Esophagus muscularis mucosa (tissue), 4 donors: ENCODE data around the gene CENPC. TPM values are rescaled to one million over a fixed set of nuclear protein-coding genes. Genes with fewer than 3 reads are reported as not detected.
"Not testable (repeated sequence)": the region's sequence is repeated elsewhere in the genome, so short reads cannot be mapped to it uniquely, and the experiment has no call there.

Experiments
- DNase-seq: peaks from one replicate; pipeline ENCODE4 v3.0.0-alpha.2; 2017; ENCODE audit errors: extremely low spot score
- H3K27ac ChIP-seq, 4 donors: fragments of 200-600 bp; sonication (generic); replicated peaks in 1 of 4; 1 replicate in 3 of 4; 2 replicates in 1 of 4; pipeline ENCODE4 v1.5.1; 2016 to 2019; ENCODE audit warnings: mild to moderate bottlenecking in 1 of 4
- H3K27me3 ChIP-seq, 4 donors: fragments of 200-600 bp; sonication (generic); one replicate each; pipeline versions ENCODE4 v1.5.1 to v1.6.0; 2016 to 2019
- H3K36me3 ChIP-seq, 4 donors: fragments of 200-600 bp; sonication (generic); one replicate each; pipeline ENCODE4 v1.5.1; 2016 to 2019
- H3K4me1 ChIP-seq, 4 donors: fragments of 200-600 bp; sonication (generic); one replicate each; pipeline ENCODE4 v1.5.1; 2016 to 2019
- H3K4me3 ChIP-seq, 4 donors: fragments of 200-600 bp; sonication (generic); 1 replicate in 2 of 4; 2 replicates in 2 of 4; pipeline ENCODE4 v1.5.1; 2016 to 2019; ENCODE audit warnings: mild to moderate bottlenecking in 4 of 4, moderate library complexity in 1 of 4
- H3K9me3 ChIP-seq, 4 donors: fragments of 200-600 bp; sonication (generic); 1 replicate in 3 of 4; 2 replicates in 1 of 4; pipeline ENCODE4 v1.5.1; 2016 to 2019
- EP300 ChIP-seq: sonication (generic); formaldehyde crosslinking; IDR thresholded peaks from one replicate; pipeline ENCODE4 v1.6.1; 2017; ENCODE audit warnings: antibody characterized with exemption
- POLR2A ChIP-seq: fragments of 450-650 bp; IDR thresholded peaks from one replicate; pipeline ENCODE4 v1.6.1; 2017; ENCODE audit warnings: antibody characterized with exemption, moderate library complexity, mild to moderate bottlenecking, low read depth
- POLR2AphosphoS5 ChIP-seq, 2 donors: sonication (generic); formaldehyde crosslinking; IDR thresholded peaks; one replicate each; pipeline ENCODE4 v1.6.1; 2017; ENCODE audit warnings: antibody characterized with exemption in 2 of 2
- WGBS: methylation state at CpG from one replicate; pipeline ENCODE4 v1.1.5; 2018; 5-methylcytosine and 5-hydroxymethylcytosine counted together
- intact Hi-C: fragments of 100-400 bp; cut with DNase I; formaldehyde crosslinking; loops from one replicate; pipeline ENCODE4 v1.15.1; 2023
- total RNA-seq, 4 donors: library from RNA; depleted of rRNA; stranded (reverse); fragments of >200 nt; gene quantifications; one replicate each; pipeline versions ENCODE4 v1.1.0 to v1.2.1, GENCODE V29; 2016
- TF ChIP-seq, protein P1 (sequence below), 3 experiments: fragments of 200-600 bp in 2 of 3; fragments of 450-650 bp in 1 of 3; sonication (generic) in 2 of 3; IDR thresholded peaks; one replicate each; pipeline ENCODE4 v1.5.1; 2017 to 2019; ENCODE audit warnings: antibody characterized with exemption in 3 of 3, mild to moderate bottlenecking in 2 of 3, moderate library complexity in 1 of 3

Gene CENPC
- total RNA-seq, 4 donors from 2014 or later = 14.5 to 26.2 (median 15.3) TPM

DNA sequence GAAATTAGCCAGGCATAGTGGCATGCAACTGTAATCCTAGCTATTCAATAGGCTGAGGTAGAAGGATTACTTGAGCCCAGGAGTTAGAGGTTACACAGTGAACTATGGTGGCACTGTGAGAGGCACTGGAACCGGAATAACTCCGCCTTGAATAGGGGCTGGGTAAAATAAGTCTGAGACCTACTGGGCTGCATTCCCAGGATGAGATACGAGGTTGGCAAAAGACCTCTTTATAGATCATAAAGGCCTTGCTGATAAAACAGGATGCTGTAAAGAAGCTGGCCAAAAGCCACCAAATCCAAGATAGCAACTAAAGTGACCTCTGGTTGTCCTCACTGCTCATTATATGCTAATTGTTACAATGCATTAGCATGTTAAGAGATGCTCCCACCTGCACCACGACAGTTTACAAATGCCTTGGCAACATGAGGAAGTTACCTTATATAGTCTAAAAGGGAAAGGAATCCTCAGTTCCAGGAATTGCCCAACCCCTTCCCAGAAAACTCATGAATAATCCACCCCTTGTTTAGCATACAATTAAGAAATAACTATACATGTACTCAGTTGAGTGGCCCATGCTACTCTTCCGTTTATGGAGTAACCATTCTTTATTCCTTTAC, 88.6 kb downstream of the CENPC start:
- peaks cover 0 to 41% (median 4%) of the 10 kb centered on the region in 4 donors for H3K36me3 ChIP-seq
- WGBS = 73% methylated on average over 5 of the region's 5 CpGs
- no peaks in the 10 kb centered on the region for H3K27me3 ChIP-seq
- TF ChIP-seq POLR2AphosphoS5 (IDR thresholded peaks at IDR 0.05) = no peak
- TF ChIP-seq, protein P1, sequence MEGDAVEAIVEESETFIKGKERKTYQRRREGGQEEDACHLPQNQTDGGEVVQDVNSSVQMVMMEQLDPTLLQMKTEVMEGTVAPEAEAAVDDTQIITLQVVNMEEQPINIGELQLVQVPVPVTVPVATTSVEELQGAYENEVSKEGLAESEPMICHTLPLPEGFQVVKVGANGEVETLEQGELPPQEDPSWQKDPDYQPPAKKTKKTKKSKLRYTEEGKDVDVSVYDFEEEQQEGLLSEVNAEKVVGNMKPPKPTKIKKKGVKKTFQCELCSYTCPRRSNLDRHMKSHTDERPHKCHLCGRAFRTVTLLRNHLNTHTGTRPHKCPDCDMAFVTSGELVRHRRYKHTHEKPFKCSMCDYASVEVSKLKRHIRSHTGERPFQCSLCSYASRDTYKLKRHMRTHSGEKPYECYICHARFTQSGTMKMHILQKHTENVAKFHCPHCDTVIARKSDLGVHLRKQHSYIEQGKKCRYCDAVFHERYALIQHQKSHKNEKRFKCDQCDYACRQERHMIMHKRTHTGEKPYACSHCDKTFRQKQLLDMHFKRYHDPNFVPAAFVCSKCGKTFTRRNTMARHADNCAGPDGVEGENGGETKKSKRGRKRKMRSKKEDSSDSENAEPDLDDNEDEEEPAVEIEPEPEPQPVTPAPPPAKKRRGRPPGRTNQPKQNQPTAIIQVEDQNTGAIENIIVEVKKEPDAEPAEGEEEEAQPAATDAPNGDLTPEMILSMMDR (IDR thresholded peaks at IDR 0.05) = no peak
- TF ChIP-seq POLR2A = no peak
- TF ChIP-seq EP300 = no peak
- H3K9me3 ChIP-seq = no peaks in the 10 kb centered on the region
- DNase-seq = no peak
- no peak overlapping the region for H3K4me3 ChIP-seq
- intact Hi-C loops = no loop called here
- no peaks in the 10 kb centered on the region for H3K4me1 ChIP-seq
- no peak overlapping the region for H3K27ac ChIP-seq

DNA sequence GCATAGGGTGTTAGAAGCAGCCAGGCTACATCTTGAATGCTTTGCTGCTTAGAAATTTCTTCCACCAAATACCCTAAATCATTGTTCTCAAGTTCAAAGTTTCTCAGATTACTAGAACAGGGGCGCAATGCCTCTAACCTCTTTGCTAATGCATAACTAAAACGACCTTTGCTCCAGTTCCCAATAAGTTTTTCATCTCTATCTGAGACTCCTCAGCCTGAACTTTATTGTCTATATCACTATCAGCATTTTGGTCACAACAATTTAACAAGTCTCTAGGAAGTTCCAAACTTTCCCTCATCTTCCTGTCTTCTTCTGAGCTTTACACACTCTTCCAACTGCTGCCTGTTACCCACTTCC, 92.5 kb downstream of the CENPC start:
- H3K36me3 ChIP-seq = peaks cover 0 to 47% (median 6%) of the 10 kb centered on the region in 4 donors
- H3K27me3 ChIP-seq, H3K27ac ChIP-seq, DNase-seq, H3K4me1 ChIP-seq, H3K9me3 ChIP-seq, intact Hi-C loops, H3K4me3 ChIP-seq: not testable (repeated sequence)
- WGBS = 94% methylated on average over 2 of the region's 2 CpGs

DNA sequence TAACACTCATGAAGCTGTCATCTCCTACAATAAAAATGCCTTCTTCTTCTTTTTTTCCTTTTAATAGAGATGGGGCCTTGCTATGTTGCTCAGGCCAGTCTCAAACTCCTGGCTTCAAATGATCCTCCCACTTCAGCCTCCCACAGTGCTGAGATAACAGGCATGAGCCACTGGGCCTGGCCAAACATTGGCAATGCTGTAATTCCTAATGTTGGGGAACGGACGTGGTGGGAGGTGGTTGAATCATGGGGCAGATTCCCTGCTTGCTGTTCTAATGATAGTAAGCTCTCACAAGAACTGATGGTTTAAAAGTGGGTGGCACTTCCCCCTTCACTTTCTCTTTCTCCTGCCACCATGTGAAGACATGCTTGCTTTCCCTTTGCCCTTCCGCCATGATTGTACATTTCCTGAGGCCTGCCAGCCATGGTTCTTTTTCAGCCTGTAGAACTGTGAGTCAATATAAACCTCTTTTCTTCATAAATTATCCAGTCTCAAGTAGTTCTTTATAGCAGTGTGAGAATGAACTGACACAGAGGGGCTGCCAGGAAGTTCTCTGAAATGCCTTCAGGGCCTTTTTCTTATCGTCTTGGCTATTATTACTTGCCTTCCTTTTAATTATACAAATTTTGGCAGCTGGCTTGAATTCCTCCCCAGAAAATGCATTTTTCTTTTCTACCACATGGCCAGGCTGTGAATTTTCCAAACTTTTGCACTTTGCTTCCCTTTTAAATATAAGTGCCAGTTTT, 93.0 kb downstream of the CENPC start:
- WGBS = 82% methylated on average over 4 of the region's 4 CpGs
- Histone ChIP-seq H3K4me3 (no peak overlapping the region), H3K27me3 (no peaks in the 10 kb centered on the region), H3K27ac (no peak overlapping the region), H3K4me1 (no peaks in the 10 kb centered on the region), H3K9me3 (no peaks in the 10 kb centered on the region), H3K36me3 (peaks cover 0 to 43% (median 5%) of the 10 kb centered on the region in 4 donors)
- no peak for DNase-seq
- intact Hi-C loops = no loop called here
- TF ChIP-seq POLR2A = no peak

DNA sequence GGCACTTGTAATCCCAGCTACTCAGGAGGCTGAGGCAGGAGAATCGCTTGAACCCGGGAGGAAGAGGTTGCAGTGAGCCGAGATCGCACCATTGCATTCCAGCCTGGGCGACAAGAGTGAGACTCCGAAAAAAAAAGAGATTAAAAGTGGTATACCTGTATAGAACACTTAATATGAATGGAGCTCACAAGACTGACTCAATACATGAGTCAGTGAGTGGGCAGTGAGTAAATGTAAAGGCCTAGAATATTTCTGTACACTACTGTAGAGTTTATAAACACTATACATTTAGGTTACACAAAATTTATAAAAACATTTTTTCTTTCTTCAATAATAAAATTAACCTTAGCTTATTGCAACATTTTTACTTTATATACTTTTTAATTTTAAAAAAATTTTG, 93.8 kb downstream of the CENPC start:
- Histone ChIP-seq H3K4me1 (no peaks in the 10 kb centered on the region), H3K27me3 (no peaks in the 10 kb centered on the region), H3K9me3 (no peaks in the 10 kb centered on the region), H3K27ac (no peak overlapping the region), H3K36me3 (peaks cover 0 to 43% (median 5%) of the 10 kb centered on the region in 4 donors), H3K4me3 (no peak overlapping the region)
- DNase-seq = no peak
- TF ChIP-seq EP300 (no peak), POLR2AphosphoS5 (IDR thresholded peaks at IDR 0.05) (no peak)
- 98% methylated on average over 6 of the region's 6 CpGs for WGBS
- intact Hi-C loops = no loop called here

DNA sequence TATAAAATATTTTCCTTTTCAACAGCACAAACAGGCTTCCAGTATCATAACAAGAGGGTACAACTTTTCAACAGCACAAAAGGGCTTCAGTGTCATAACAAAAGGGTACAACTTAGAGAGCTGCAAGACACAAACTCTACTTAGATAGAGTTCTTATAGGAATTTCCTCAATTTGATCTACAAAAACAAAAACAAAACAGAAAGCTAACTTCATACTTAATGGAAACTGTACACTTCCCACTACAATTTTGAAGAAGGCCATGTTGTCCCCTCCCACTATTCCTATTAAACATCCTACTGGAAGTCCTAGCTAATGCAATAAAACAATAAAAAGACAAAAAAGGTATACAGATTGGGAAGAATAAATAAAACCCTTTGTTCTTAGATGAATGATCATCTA, 96.7 kb downstream of the CENPC start:
- H3K27me3 ChIP-seq = no peaks in the 10 kb centered on the region
- H3K4me1 ChIP-seq = no peaks in the 10 kb centered on the region
- DNase-seq = no peak
- peaks cover 0 to 29% (median 5%) of the 10 kb centered on the region in 4 donors for H3K36me3 ChIP-seq
- H3K27ac ChIP-seq = no peak overlapping the region
- intact Hi-C loops = no loop called here
- H3K4me3 ChIP-seq = no peak overlapping the region
- TF ChIP-seq EP300 (no peak), POLR2A (no peak), POLR2AphosphoS5 (IDR thresholded peaks at IDR 0.05) (no peak)
- TF ChIP-seq, protein P1 (IDR thresholded peaks at IDR 0.05) = no peak
- no peaks in the 10 kb centered on the region for H3K9me3 ChIP-seq

DNA sequence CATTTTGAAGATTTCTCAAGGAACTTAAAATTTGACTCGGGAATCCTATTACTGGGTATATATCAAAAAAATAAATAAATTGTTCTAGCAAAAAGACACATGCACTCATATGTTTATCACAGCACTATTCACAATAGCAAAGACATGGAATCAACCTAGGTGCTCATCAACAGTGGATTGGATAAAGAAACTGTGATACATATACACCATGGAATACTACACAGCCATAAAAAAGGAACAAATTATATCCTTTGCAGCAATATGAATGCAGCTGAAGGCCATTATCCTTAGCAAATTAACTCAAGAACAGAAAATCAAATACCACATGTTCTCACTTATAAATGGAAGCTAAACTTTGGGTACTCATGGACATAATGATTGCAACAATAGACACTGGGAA, 97.4 kb downstream of the CENPC start:
- Histone ChIP-seq H3K4me3 (no peak overlapping the region), H3K27ac (no peak overlapping the region), H3K9me3 (no peaks in the 10 kb centered on the region), H3K27me3 (no peaks in the 10 kb centered on the region), H3K4me1 (no peaks in the 10 kb centered on the region), H3K36me3 (peaks cover 0 to 24% (median 5%) of the 10 kb centered on the region in 4 donors)
- DNase-seq = no peak
- TF ChIP-seq EP300 = no peak
- no peak for TF ChIP-seq POLR2AphosphoS5 (IDR thresholded peaks at IDR 0.05)
- TF ChIP-seq, protein P1 (IDR thresholded peaks at IDR 0.05) = no peak
- no peak for TF ChIP-seq POLR2A
- 97% methylated on average over 1 of the region's 1 CpG for WGBS
- intact Hi-C loops = no loop called here
